Tongue (tissue), 2 donors: Measurements from ENCODE around the gene CBY1. TPM values are rescaled to one million over a fixed set of nuclear protein-coding genes. Genes with fewer than 3 reads are reported as not detected.
A peak's percentile ranks its signal among the peaks of the same experiment; 100 is the strongest.
"Not testable (repeated sequence)": the region's sequence is repeated elsewhere in the genome, so short reads cannot be mapped to it uniquely, and the experiment has no call there.

Experiments used
- DNase-seq: peaks from one replicate; pipeline ENCODE4 v3.0.0-alpha.2; 2015
- total RNA-seq: library from RNA; depleted of rRNA; stranded (reverse); fragments of >200 nt; gene quantifications from one replicate; pipeline ENCODE4 v1.2.3, GENCODE V29; 2014

Gene CBY1
- total RNA-seq: 15.2 TPM

- DNase-seq: peak; percentile 94
Observed at GRCh38 chr22:38656256-38657044, at the start of gene CBY1, which contains the start of gene FAM227A. Gene CBY1 (plus strand): TSS chr22:38656638. CDS start chr22:38668055, 11,417 bp downstream. Gene FAM227A (minus strand): TSS chr22:38656392. CDS start chr22:38650168, 6,224 bp downstream.

DNA sequence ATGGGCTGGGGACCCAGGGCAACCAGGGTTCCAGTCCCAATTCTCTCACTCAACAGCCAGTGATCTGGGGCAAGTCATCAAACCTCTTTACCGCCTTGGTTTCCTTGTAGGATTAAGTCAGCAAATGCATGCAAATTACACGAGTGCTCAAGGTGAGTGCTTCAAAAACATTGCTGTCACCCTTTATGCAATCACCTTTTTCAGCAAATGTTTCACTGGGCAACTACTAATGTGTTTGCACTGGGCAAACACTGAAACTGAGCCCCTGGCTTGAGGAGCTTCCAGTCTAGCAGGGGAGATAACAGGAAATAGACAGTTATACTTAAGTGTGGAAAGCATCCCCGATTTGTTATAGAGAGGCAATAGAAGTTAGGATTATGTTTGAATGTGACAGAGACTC lies 48.8 kb upstream of the CBY1 start:
- DNase-seq: no peak

- peak; percentile 11 for DNase-seq
Observed at GRCh38 chr22:38608992-38609750, 47.3 kb upstream of the CBY1 start.

DNA sequence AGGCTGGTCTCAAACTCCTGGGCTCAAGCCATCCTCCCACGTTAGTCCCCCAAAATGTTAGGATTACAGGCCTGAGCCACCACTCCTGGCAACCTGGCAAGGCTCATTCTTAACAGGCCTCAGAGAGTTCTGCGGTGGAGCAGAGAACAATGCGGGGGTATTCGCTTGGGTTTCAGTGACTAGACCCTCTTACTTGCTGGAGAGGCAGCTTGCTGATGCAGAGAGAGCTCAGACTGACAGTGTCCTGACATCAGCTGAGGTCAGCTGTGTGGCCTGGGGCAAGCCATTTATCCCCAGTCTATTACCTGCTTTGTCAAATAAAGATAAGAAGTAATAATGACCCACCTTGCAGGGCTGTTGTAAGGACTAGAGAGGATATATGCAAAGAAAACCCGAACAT lies 46.2 kb upstream of the CBY1 start:
- DNase-seq: no peak

DNA sequence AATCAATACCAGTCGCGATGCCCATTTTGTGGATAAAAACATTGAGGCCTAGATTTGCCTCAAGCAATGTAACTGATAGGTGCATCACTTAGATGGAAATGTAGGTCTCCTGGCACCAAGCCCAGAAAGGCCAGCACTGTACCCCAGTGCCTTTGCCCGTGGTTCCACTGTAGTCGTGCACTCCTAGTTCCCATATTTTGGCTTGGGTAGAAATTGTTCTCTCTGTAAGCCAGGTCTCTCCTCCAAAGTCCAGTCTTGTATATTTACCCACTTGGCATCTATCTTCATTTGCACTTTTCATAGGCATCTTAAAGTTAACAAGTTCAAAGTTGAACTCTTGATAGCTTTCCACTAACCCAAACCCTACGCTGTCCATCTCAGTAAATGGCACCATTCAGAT lies 44.9 kb upstream of the CBY1 start:
- DNase-seq: no peak

DNA sequence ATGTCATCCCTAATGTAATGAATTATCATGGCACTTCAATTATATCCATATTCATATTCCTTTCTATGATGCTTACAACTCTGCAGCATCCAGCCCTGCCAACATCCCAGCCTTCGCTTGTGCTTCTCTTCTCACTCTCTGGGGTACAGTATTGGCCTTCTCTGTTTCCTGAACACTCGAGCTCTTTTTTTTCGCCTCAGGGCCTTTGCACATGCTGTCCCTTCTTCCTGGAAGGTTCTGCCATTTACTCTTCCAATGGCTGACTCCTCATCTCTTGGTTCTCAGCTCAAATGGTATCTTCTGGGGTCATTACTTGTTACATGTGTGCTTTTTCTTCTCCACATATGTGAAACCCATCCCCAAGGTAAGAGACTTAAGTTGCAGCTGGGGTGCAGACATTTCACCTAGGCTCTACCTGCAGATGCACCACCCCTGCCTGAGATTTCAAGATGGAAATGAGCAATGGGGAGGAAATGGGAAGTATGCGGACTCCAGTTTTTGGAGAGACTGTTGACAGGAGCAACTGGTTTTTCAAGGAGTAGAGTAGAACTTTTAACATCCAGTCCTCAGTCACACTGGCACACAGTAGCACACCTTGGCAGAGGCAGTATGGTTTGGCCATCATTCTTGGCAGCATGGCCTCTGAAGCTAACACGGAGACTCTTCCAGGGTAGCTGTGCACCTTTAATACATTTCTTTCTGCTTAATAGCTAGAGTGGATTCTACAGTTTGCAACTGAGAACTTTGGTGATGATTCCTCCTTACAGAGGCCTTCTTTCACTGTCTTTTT lies 44.0 kb upstream of the CBY1 start:
- DNase-seq: no peak

DNA sequence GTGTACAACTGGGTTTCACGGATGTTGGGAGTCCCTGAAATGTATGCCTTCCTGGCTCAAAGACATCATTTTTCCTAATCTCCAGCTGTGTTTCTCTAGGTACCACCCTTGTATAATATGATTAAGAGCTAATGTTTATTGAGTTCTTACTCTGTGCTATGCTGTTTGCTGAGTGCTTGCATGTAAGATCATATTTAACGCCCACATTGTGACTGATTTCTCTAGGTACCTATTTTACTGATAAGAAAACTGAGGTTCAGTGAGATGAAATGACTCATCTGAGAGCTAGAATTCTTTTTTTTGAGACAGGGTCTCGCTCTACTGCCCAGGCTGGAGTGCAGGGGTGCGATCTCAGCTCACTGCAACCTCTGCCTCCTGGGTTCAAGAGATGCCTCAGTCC lies 42.9 kb upstream of the CBY1 start:
- DNase-seq: no peak

- no peak for DNase-seq
Observed at GRCh38 chr22:38614332-38615063, 41.9 kb upstream of the CBY1 start.

- DNase-seq: not testable (repeated sequence)
Observed at GRCh38 chr22:38615064-38615405, 41.4 kb upstream of the CBY1 start.

- no peak for DNase-seq
Observed at GRCh38 chr22:38618258-38618657, 38.2 kb upstream of the CBY1 start.

GRCh38 chr22:38618682-38619081 lies 37.8 kb upstream of the CBY1 start:
- no peak for DNase-seq

- no peak for DNase-seq
Observed at GRCh38 chr22:38623351-38623750, 33.1 kb upstream of the CBY1 start.

DNA sequence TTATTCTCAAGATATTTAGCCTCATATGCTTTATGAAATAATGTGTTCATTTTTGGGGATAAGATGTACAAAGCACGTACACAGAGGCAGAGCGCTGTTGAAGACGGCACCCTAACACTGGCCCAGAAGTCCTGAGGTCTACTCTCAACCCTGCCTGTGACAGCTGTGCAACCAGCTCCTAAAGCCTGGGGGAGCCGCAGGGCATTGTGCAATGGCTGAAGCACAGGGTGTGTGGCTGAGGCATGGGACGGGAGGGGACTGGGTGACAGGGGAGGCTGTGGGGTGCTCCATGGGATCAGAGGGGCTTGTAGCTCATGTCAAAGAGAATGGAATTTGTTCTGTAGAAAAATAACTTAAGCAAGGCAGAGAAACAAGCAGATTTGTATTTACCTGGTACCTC lies 28.0 kb upstream of the CBY1 start:
- no peak for DNase-seq

DNA sequence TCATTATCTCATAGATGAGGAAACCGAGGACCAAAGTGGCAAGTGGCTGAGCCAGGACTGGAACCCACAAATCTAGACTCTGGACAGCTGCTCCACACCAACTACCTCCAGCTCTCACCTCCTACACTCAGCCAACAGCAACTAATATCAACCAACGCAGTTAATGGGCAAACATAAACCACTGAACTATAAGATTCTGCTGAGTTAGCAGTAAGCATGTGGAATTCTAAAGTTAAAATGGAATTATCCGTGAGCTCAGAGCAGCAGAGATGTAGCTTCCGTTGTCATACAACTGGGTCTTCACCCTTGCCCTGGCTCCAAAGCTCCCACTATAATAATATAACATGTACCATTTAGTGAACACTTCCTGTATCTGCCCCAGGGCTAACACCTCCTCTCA lies 27.3 kb upstream of the CBY1 start:
- DNase-seq: no peak

GRCh38 chr22:38631724-38632123 lies 24.7 kb upstream of the CBY1 start:
- DNase-seq: no peak

GRCh38 chr22:38632528-38632927 lies 23.9 kb upstream of the CBY1 start:
- no peak for DNase-seq

- no peak for DNase-seq
Observed at GRCh38 chr22:38638216-38638615, 18.2 kb upstream of the CBY1 start.

GRCh38 chr22:38638728-38639127 lies 17.7 kb upstream of the CBY1 start:
- no peak for DNase-seq

DNA sequence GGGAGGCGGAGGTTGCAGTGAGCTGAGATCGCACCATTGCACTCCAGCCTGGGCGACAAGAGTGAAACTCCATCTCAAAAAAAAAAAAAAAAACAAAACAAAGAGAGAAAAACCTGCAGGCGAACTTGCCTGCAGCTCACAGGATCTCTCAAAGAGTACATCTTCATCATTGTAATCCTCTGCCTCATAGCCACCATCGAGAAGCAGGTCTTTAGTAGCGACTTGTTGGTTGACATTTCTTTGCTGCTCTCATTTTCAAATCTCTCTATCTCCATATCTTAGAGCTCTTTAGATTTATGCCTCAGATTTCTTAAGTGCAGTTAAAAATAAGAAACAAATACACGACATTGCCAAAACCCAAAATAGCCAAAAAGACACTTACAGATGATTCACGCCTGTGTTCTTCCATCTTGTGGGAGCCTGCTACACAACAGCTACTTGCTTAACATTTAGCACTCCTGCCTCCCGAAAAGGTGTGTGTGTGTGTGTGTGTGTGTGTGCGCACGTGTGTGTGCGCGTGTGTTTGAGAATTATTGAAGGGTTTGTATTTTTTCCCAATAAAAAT lies 14.9 kb upstream of the CBY1 start:
- DNase-seq: no peak

DNA sequence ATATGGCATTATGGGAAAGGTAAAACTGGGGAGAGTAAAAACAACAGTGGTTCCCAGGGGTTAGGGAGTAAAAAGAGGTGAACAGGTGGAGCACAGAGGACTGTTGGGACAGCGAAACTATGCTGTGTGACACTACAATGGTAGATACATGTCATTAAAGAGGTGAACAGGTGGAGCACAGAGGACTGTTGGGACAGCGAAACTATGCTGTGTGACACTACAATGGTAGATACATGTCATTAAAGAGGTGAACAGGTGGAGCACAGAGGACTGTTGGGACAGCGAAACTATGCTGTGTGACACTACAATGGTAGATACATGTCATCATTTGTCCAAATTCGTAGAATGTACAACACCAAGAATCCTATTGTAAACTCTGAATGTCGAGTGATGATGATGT lies 12.2 kb upstream of the CBY1 start:
- not testable (repeated sequence) for DNase-seq

- no peak for DNase-seq
Observed at GRCh38 chr22:38645430-38645829, 11.0 kb upstream of the CBY1 start.
